HG03457 (cell line): Measurements from ENCODE around the gene SELPLG.
"Not testable (repeated sequence)": the region's sequence is repeated elsewhere in the genome, so short reads cannot be mapped to it uniquely, and the experiment has no call there.

Experiments used
- ATAC-seq: cut with Tn5 transposase; IDR thresholded peaks from one replicate; pipeline ENCODE4 v1.9.1; 2021; ENCODE audit warnings: moderate number of reproducible peaks; ENCODE audit not compliant: unreplicated experiment

SELPLG gene

DNA sequence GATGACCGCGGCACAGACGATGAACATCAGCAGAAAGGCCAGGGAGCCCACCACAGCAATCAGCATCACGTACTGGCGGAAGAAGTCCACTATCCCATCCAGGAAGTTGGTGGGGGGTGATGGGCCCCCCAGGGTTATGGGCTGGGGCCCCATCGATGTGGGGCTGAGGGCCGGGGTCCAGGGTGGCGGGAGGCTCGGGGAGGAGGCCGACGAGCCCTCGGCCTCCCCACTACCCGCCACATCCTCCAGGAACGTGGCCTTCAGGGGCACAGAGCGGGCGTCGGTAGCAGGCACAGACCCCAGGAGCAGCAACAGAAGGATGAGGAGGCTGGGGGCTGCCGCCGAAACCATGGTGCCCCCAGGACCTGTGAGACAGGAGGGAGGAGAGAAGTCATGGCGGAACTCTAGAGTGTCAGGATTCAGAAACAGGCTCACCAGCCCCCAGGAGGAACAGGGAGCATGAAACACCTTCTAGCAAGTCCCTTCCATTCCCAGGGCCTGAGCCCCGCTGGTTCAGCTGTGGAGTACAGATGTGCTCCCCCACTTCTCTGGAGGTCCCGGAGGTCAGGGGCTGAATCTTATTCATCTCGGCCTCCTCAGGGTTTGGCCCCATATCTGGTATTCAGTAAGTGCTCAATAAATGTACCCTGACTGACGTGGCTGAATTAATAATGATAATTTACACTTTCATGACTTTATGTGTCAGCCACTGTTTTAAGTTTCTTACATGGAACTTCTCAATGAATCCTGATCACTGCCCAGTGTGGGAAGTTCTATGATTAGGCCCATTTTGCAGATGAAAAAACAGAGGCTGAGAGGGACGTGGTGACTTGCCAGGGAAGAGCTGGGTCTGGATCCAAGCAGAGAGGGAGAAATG is 41.4 kb downstream of the SELPLG start:
- ATAC-seq, result no peak

DNA sequence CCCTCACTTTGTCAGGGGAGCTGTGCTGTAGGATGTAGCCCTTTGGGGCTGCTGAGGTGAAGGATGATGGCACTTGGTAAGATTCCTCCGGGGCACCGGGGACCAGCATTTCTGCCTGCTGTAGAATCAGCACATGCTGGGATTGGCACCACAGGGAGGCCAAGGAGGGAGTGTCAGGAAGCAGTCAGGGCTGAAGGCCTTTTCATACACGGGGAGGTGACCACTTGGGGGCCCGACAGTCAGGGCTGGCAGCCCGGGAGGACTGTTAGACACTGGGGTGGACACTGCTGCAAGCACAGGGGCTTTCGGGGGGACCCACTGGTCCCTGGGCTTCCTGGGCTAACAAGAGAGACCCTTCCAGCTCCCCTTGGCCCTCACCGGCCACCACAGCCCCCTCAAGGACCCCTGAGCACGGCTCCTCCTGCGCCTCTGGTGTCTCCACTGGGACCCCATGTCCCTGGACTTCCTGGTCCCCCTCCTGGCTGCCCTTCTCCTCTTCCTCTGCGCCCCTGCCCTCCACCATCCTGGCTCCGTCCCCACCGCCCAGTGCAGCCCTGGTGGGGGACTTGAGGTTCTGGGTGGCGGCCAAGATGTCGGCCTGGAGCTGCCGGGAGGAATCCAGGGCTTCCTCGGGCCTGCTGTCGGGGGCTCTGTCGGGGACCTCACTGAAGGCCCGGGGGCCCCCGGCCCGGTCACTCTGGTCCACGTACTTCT is 42.3 kb downstream of the SELPLG start:
- ATAC-seq, result no peak

DNA sequence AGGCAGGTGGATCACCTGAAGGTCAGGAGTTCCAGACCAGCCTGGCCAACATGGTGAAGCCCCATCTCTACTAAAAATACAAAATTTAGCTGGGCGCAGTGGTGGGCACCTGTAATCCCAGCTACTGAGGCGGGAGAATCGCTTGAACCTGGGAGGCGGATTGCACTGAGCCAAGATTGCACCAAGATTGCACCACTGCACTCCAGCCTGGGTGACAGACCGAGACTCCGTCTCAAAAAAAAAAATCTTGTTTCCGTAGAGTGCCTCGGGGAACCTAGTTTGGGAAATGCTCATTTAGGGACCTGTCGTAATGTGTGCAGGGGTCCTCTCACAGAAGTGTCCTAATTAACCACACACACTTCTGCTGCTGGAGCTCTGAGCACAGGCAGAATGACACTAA is 43.2 kb downstream of the SELPLG start:
- not testable (repeated sequence) for ATAC-seq

DNA sequence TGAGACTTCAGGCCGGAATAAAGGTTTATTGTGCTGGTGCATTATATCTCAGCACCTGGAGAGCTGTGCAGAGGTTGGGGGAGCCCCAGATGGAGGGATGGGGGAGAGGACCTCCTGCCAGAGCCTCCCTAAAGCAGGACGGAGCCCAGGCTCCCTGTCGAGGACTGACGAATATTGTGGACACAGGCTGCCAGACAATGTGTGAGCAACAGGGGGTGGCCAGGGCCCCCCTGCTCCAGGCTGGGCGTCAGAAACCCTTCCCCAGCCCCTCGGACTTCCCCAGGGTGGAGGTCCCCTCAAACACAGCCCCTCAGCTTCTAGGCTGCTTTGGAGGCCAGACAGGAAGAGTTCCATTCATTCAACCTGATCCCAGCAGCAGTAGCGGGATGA is 43.9 kb downstream of the SELPLG start:
- ATAC-seq, result no peak

DNA sequence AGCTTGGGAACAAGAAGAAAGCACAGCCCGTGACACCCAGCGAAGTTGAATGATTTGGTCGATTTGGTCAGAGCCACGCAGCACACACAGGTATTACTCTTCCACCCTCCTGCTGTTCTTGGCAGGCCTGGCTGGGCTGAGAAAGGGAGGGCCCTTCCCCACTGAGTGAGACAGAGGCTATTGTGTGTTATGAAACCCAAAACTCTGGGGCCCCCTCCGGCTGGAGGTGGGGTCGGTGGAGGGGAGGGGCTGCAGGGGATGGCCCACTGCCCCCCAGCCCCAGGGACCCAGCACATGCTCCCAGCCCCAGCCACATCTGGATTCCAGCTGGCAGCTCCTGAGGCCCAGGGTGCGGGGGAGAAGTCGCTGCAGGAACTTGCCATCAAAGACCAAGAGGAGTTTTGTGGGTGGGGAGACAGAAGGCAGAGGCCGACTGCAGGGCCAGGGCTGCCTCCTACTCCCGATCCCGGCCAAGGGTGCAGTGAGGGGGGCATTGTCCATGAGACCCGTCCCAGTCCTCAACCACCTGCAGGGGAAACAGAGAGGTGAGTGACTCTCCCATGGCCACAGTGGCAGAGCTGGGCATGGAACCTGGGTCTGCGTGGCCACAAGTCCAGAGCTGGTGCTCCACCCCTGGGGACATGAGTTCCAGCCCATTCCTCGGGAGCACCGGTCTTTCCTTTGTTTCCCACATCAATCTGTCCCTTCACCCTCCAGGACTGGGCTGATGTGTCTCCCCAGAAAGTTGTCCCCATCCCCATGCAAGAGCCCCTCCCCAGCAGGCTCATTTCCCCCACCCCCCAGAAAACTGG is 44.5 kb downstream of the SELPLG start:
- ATAC-seq, result no peak

DNA sequence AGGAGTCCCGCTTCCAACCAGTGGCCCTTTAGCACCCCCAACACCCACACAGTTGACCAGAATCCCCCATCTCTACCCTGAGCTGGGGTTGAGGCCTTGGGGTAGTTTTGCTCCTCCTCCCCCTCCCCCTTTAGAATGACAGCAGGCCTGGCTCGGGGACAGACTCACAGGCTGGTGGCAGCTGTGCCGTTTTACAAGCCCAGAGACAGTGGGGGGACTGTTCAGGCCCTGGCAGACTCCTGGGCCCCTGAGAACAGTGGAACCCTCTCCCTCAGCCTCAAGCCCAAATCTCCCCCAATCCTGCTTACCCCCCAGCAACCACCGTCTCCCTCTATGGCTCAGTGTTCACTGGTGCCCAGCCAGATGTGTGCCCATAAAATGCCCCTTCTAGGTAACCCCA is 45.9 kb downstream of the SELPLG start:
- no peak for ATAC-seq

DNA sequence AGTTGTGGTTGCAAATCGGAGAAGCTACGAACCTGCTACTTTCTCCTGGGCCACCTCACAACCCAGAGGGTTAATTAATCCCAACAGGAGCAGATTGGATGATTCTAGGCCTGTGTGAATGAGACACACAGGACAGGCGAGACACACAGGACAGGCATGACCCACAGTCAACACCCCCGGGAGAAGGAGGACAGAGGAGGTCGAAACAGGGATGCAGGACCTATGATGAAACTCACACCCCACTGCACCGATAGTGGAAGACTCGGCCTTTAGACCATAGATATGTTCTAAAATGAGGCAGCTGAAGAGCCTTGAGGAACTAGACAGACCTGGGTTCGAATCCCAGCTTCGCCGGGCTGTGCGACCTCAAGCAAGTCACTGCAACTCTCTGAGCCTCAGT is 47.4 kb downstream of the SELPLG start:
- ATAC-seq, result no peak

DNA sequence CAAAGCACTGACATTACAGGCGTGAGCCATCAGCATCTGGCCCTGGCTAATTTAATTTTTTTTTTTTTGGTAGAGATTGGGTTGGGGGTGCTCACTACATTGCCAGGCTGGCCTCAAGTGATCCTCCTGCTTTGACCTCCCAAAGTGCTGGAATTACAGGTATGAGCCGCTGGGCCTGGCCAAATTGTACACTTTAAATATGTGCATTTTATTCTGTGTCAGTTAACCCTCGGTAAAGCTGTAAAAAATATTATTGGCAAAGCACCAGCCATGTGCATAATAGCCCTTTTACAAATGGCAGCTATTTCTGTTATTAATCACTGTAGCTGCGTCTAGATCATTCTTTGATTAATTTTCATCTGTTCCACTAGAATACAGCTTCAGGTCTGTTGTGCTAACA is 47.8 kb downstream of the SELPLG start:
- no peak for ATAC-seq

DNA sequence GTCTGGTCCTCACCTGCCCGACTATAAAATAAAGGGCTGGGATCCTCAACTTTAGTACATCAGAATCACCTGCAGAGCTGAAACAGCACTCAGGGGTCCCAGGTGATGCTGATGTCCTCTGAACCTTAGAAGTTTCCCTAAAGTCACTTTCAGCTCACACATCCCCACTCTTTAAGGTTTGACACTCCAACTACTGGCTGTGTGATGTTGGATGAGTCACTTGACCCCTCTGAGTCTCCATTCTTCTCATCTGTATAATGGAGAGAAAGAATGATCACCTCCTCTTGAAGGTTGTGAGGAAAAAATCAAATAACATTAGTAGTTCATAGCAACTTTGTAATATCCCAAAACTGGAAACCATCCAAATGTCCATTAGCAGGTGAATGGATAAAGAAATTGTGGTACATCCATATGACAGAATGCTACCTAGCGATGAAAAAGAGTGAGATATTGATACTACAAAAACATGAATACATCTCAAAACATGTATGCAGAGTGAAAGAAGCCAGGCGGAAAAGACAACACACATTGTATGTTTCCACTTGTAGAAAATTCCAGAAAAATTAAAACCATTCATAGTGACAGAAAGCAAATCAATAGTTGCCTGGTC is 49.1 kb downstream of the SELPLG start:
- ATAC-seq, result no peak

DNA sequence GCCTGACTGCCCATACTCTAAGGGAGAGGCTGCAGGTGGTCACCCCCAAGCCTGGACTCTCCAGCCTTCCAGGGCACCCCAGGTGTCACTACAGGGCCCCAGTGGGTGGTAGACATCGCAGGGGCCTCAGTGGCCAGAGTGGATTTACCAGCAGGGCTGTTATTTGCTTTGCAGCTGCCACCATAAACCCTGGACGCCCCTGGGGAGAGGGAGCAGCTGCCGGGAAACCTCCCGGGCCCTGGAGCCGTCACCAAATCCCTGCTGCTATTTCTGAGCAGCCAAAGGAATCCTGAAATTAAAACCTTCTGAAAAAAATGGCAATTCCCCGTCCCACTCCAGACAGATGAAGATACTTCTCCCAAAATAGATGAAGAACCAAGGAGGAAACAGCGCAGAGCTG is 49.7 kb downstream of the SELPLG start:
- ATAC-seq, result no peak

DNA sequence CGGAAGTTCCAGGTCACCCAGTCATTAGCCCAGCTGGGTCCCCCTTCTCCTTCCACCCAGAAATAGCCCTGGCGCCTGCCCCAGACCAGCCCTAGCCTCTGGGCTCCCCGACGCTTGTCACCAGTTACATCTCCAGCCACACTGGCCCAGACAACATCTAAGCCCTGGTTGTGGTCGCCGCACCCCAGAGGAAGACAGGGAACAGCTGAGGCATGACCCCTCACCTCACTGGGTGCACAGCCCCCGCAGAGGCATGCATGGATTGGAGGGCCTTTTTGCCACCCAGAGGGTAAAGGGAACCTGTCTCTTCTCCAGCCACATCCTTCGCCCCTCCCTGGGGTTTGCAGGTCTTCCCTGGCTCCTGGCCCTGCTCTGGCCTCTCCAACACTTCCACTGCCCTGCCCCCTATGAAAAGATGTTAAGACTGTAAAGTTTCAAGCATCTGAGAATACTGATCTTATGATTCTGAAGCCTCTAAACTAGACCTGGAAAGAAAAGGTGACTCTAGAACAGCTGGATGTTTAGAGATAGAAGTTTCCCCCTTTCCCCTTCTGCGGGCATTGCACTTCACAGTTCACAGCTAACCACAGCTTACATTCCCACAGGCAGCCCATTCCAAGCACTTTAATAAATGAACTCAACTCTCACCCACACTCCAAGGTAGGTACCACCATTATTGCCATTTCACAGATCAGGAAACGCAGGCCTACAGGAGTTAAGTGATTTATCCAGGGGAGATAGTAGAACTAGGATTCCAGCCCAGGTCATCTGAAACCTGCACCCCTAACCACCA is 50.5 kb downstream of the SELPLG start:
- ATAC-seq, result no peak

DNA sequence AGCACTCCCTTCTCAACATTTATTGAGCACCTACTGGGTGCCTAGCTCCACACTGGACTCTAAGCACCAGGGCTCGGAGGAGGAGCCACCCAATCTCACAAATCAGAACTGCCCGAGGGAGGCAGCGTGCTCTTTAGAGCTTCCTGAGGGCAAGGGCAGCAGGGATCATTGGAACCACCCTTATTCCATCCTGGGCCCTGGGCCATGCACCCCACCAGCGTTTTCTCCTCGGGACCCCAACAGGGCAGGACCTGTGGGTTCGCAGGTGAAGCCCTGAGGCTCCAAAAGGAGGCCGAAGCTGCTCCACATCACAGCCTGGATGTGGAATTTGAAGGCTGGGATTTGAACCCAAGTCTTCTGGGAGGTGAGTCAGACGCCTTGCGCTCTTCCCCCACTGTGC is 51.2 kb downstream of the SELPLG start:
- ATAC-seq, result no peak

DNA sequence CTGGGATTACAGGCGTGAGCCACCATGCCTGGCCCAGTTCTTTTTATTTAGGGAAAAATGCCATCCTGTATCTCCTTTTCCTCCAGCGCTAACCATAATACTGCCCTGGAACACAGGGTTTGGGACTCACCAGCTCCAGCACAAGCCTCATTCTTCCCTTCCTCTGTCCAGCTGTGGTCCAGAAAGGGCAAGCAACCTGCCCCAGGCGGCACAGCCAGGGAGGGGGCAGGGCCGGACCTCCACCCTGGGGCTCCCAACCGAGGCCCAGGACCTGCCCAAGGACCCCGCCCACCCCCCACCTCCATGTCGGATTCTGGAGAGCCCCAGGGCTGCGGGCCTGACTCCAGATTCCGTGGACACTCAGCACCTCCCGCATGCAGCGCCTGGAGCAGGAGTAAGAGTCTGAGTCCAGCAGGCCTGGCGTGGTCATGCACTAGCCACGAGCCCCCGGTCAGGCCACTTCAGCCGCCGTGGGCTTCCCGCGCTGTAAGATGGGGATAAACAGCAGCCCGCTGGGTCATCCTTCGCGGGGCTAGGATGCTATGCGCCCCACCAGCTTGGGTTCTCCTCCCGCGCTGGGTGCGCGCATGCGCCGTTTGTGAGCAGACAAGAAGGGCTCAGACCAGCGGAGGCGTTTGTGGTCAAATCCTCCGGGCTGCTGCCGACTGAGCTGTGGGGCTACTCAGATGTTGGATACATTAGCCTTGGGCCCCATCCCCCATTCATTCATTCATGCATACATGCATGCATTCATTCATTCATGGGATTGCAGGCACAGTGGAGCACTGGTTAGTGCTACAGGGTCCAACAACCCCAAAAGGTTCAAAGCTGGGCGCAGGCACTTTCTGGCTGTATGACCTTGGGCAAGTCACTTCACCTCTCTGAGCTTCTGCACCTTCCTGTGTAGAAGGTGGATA is 52.1 kb downstream of the SELPLG start:
- no peak for ATAC-seq

DNA sequence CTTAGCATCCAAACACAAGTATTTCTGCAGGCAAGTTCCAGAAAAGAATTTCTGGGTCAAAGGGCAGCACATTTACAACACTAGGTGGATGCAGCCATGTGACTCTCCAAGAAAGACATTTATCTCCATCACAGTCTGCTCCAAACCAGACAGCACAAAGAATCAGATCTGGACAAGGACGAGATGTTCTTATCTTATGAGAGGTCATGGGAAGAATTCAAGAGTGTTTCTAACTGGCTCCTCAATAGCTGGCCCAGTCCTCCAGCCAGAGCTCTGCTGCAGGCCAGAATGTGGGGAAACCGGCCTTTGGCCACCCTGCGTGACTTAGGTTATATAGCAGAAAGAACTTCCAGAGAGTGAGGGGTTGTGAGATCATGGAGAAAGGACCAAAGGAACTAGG is 53.2 kb downstream of the SELPLG start:
- ATAC-seq, result no peak

DNA sequence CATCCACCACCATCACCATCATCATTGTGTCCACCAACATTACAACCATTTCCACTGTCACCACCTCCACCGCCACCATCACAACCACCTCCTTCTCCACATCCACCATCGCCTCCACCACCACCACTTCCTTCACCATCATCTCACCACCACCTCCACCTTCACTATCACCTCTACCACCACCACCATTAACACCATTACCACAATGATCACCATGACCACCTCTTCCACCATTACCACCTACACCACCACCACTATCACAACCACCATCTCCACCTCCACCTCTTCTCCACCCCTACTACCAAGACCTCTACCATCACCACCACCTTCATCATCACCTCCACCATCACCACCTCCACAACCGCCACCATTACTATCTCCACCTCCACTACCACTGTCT is 54.9 kb downstream of the SELPLG start:
- ATAC-seq, result no peak

DNA sequence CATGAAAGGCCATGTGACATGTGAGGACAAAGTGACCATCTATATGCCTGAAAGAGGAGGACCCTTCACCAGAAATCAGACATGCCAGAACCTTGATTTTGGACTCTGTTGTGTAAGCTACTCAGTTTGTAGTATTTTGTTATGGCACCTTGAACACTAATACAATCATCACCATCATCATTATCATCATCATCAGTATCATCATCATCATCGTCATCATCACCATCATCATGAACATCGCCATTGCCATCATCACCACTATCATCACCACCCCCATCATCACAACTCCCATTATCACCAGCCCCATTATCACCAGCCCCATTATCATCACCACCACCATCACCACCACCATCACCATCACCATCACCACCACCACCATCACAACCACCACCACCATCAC is 55.4 kb downstream of the SELPLG start:
- no peak for ATAC-seq

DNA sequence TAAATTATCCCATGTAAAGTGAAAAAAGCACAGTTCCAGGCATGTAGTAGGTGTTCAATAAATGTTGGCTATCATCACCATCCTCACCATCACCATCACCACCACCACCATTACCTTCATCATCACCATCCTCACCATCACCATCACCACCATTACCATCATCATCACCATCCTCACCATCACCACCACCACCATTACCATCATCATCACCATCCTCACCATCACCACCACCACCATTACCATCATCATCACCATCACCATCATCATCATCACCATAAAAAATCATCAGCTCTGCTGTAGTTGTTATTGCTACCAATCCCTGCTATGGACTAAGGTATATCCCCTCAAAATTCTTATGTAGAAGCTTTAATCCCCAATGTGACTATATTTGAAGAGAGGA is 56.2 kb downstream of the SELPLG start:
- no peak for ATAC-seq

DNA sequence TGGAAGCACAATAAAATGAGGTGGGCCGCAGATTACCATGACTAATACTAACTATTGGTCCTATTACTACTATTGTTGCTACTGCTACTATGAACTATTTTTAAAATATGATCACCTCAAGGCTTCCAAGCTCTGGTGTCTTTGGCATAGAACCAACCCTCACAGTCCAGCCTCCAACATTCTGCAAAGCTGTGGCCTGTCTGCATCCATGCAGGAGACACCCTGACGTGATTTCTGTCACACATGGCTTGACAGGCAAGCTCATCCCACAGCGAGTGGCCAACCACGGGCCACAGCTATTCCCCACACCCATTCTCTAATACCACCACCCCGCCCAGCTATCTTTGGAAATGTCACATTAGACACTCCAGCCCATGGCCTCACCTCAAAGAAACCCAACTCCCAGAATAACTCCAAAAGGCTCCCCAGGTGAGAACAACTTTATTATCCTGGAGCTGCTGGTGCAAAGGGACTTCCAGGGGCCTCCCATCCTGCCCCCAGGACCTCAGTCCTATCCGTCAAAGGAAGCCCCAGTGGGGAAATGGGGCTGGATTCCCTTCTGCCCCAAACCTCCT is 56.9 kb downstream of the SELPLG start:
- ATAC-seq, result no peak
